Tibial artery (tissue), 4 donors: ENCODE data around the gene HAGHL.
A peak's percentile ranks its signal among the peaks of the same experiment; 100 is the strongest.
"Not testable (repeated sequence)": the region's sequence is repeated elsewhere in the genome, so short reads cannot be mapped to it uniquely, and the experiment has no call there.

ENCODE experiments used
- DNase-seq, 2 donors: peaks; one replicate each; pipeline ENCODE4 v3.0.0-alpha.2; 2019
- H3K27ac ChIP-seq, 2 donors: fragments of 200-600 bp; sonication (generic) in 1 of 2; 1 replicate in 1 of 2; 2 replicates in 1 of 2; pipeline ENCODE4 v1.5.1; 2018 to 2019; ENCODE audit warnings: mild to moderate bottlenecking in 1 of 2
- H3K27me3 ChIP-seq, 2 donors: fragments of 200-600 bp; sonication (generic) in 1 of 2; one replicate each; pipeline versions ENCODE4 v1.5.1 to v1.6.0; 2016 to 2019
- H3K36me3 ChIP-seq, 3 donors: fragments of 200-600 bp; sonication (generic) in 2 of 3; one replicate each; pipeline ENCODE4 v1.5.1; 2016 to 2019; ENCODE audit warnings: mild to moderate bottlenecking in 2 of 3
- H3K4me1 ChIP-seq, 4 donors: fragments of 200-600 bp; sonication (generic) in 2 of 4; 1 replicate in 3 of 4; 2 replicates in 1 of 4; pipeline ENCODE4 v1.5.1; 2016 to 2019
- H3K4me3 ChIP-seq, 2 donors: fragments of 200-600 bp; sonication (generic) in 1 of 2; 1 replicate in 1 of 2; 2 replicates in 1 of 2; pipeline ENCODE4 v1.5.1; 2018 to 2019; ENCODE audit warnings: mild to moderate bottlenecking in 2 of 2
- H3K9me3 ChIP-seq, 3 donors: fragments of 200-600 bp; sonication (generic) in 1 of 3; one replicate each; pipeline ENCODE4 v1.5.1; 2016 to 2019
- intact Hi-C: fragments of 100-400 bp; cut with DNase I; formaldehyde crosslinking; loops from one replicate; pipeline ENCODE4 v1.15.0; 2023; ENCODE audit warnings: low total_unique reads
- TF ChIP-seq, protein P1 (sequence below), 2 experiments: fragments of 200-600 bp in 1 of 2; fragments of 450-650 bp in 1 of 2; IDR thresholded peaks; one replicate each; pipeline ENCODE4 v1.5.1; 2017 to 2019; ENCODE audit warnings: antibody characterized with exemption in 2 of 2, mild to moderate bottlenecking in 1 of 2, moderate library complexity in 1 of 2

HAGHL gene

DNA sequence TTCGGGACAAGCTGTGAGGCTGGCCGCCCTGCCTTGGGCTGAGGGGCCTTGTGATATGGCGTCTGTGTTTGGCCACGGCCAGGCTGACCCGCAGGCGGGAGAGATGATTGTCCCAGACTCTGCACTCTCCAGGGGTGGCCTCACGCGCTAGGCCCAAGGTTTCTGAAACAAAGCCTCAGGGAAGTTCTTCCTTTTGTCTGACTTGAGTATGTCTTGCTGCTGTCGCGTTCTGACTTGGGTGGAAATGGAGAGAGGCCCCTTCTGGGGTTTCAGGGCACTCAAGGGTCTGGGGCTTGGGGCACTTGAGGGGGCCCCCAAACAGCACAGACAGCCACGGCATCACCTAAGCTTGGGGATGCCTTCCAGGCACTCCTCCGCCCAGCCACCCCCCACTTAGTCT lies 15.8 kb upstream of the HAGHL start:
- H3K36me3 ChIP-seq = no peaks in the 10 kb centered on the region
- peaks cover 0 to 72% of the 10 kb centered on the region in 2 donors for H3K27me3 ChIP-seq
- no peak for DNase-seq
- intact Hi-C loops = loop anchor here (5.0 kb wide), 1 partner anchor 346 kb away; no protein-coding TSS in a partner anchor
- no peak overlapping the region for H3K4me3 ChIP-seq
- no peak overlapping the region for H3K27ac ChIP-seq
- no peaks in the 10 kb centered on the region for H3K9me3 ChIP-seq
- TF ChIP-seq, protein P1, sequence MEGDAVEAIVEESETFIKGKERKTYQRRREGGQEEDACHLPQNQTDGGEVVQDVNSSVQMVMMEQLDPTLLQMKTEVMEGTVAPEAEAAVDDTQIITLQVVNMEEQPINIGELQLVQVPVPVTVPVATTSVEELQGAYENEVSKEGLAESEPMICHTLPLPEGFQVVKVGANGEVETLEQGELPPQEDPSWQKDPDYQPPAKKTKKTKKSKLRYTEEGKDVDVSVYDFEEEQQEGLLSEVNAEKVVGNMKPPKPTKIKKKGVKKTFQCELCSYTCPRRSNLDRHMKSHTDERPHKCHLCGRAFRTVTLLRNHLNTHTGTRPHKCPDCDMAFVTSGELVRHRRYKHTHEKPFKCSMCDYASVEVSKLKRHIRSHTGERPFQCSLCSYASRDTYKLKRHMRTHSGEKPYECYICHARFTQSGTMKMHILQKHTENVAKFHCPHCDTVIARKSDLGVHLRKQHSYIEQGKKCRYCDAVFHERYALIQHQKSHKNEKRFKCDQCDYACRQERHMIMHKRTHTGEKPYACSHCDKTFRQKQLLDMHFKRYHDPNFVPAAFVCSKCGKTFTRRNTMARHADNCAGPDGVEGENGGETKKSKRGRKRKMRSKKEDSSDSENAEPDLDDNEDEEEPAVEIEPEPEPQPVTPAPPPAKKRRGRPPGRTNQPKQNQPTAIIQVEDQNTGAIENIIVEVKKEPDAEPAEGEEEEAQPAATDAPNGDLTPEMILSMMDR (IDR thresholded peaks at IDR 0.05) = no peak
- H3K4me1 ChIP-seq = peaks cover 0 to 43% (median 27%) of the 10 kb centered on the region in 4 donors

- peaks cover 0 to 43% (median 28%) of the 10 kb centered on the region in 4 donors for H3K4me1 ChIP-seq
- peak; percentile 57 to 83 for DNase-seq
- no peak overlapping the region for H3K27ac ChIP-seq
- no peaks in the 10 kb centered on the region for H3K9me3 ChIP-seq
- H3K4me3 ChIP-seq = no peak overlapping the region
- H3K36me3 ChIP-seq = no peaks in the 10 kb centered on the region
- TF ChIP-seq, protein P1 (IDR thresholded peaks at IDR 0.05) = peak; percentile 87 to 95
- intact Hi-C loops = loop anchor here (2.0 to 5.0 kb wide), 2 partner anchors 75 to 346 kb away; no protein-coding TSS in a partner anchor
- H3K27me3 ChIP-seq = peaks cover 0 to 72% of the 10 kb centered on the region in 2 donors
These were observed 15.2 kb upstream of the HAGHL start for GRCh38 chr16:711548-712320.

DNA sequence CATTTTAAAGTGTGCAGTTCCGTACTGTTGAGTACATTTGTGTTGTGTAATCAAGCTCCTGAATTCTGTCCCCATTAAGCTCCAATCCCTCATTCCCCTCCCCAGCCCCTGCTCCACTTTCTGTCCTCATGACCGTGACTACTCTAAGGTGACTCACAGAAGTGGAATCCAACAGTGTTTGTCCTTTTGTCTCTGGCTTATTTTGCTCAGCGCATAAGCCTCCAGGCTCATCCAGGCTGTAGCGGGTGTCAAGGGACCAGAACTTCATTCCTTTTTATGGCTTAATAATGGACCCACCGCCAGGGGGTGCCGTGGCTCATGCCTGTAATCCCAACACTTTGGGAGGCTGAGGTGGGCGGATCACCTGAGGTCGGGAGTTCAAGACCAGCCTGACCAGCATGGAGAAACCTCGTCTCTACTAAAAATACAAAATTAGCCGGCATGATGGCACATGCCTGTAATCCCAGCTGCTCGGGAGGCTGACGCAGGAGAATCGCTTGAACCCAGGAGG lies 14.1 kb upstream of the HAGHL start:
- peaks cover 0 to 65% of the 10 kb centered on the region in 2 donors for H3K27me3 ChIP-seq

GRCh38 chr16:714079-714478 lies 12.8 kb upstream of the HAGHL start:
- H3K4me3 ChIP-seq = no peak overlapping the region
- H3K4me1 ChIP-seq = peaks cover 0 to 43% (median 29%) of the 10 kb centered on the region in 4 donors
- TF ChIP-seq, protein P1 (IDR thresholded peaks at IDR 0.05) = no peak
- peaks cover 0 to 52% of the 10 kb centered on the region in 2 donors for H3K27me3 ChIP-seq
- no peak overlapping the region for H3K27ac ChIP-seq
- no peak for DNase-seq
- no peaks in the 10 kb centered on the region for H3K9me3 ChIP-seq
- intact Hi-C loops = loop anchor here (2.0 to 5.0 kb wide), 2 partner anchors 27 to 343 kb away; partner anchors contain the start of gene CIAO3
- H3K36me3 ChIP-seq = no peaks in the 10 kb centered on the region

More for the DNA sequence above, 14.1 kb upstream of the HAGHL start:
- intact Hi-C loops = loop anchor here (2.0 to 5.0 kb wide), 2 partner anchors 74 to 345 kb away; no protein-coding TSS in a partner anchor
- not testable (repeated sequence) for H3K4me3 ChIP-seq, H3K36me3 ChIP-seq, DNase-seq, H3K27ac ChIP-seq, H3K9me3 ChIP-seq
- H3K4me1 ChIP-seq = peaks cover 0 to 40% (median 29%) of the 10 kb centered on the region in 4 donors

DNA sequence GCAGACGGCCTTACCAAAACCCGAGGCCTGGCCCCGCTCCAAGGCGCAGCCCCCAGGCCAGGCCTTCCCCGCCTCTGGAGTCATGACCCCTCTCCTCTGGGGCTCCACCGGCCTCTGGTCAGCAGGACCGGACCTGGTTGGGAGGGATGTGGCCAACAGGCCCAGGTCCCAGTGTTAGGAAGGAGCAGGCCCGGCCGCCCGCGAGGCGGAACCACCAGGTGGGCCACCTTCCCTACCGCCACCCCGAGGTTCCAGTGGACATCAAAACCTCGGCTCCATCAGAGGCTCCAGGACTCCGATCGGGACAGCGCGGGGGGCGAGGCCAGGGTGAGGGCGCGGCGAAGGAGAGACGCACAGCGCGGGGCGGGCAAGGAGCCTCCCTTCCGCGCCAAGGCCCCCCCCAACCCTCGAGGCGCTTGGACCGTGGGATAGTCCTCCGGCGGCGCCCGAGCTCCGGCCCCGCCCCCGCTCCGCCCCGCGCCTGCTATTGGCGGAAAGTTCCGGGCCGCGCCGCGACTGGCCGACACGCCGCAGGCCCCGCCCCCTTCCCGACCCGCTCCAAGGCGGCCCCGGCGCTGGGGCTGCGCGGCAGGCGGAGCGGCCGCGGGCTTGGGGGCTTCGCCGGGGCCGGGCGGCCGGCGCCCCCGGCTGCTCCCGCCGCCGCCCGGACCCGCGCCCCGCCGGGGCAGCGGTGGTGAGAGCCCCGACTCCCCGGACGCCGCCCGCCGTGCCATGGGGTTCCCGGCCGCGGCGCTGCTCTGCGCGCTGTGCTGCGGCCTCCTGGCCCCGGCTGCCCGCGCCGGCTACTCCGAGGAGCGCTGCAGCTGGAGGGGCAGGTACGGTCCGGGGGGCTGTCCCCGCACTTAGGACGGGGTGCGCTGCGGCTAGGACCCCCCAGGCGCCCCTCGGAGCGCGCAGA lies 12.1 kb upstream of the HAGHL start, which contains the start of gene METRN:
Gene METRN, plus strand, starts transcription at position 561 of the 919 bp plus-strand sequence. Its CDS starts 172 bp downstream, at position 733.
- H3K36me3 ChIP-seq = no peaks in the 10 kb centered on the region
- intact Hi-C loops = loop anchor here (2.0 to 5.0 kb wide), 2 partner anchors 26 to 342 kb away; partner anchors contain the start of gene CIAO3
- no peaks in the 10 kb centered on the region for H3K9me3 ChIP-seq
- peaks cover 0 to 44% (median 27%) of the 10 kb centered on the region in 4 donors for H3K4me1 ChIP-seq
- DNase-seq = peak; percentile 90 to 94
- H3K27me3 ChIP-seq = peaks cover 0 to 44% of the 10 kb centered on the region in 2 donors
- TF ChIP-seq, protein P1 (IDR thresholded peaks at IDR 0.05) = no peak
- peak within 1 kb of the TSS; percentile 56 to 75 for H3K4me3 ChIP-seq
- no peak within 1 kb of the TSS for H3K27ac ChIP-seq
